A673 (cell line): Measurements from ENCODE around the gene KNDC1. TPM values are rescaled to one million over a fixed set of nuclear protein-coding genes. Genes with fewer than 3 reads are reported as not detected.

Source experiments
- BruUV-seq: library from RNA; stranded (reverse); fragments of 400-500 nt; replicated peaks from 2 replicates; lab custom pipeline; 2021; lab: Mats Ljungman, UMichigan
- CTCF ChIA-PET: fragments of 300-600 bp; sonication (Branson Sonifier 250); formaldehyde crosslinking; loops from one replicate; lab custom pipeline; 2022; ENCODE audit warnings: antibody characterized with exemption; lab: Charles Lee
- POLR2A ChIA-PET: fragments of 300-600 bp; sonication (Branson Sonifier 250); formaldehyde crosslinking; loops from one replicate; lab custom pipeline; 2022; ENCODE audit warnings: antibody characterized with exemption; ENCODE audit not compliant: low non-redundant PET; lab: Charles Lee
- DNase-seq: peaks from one replicate; pipeline ENCODE4 v3.0.0-alpha.2; 2015; ENCODE audit warnings: low spot score
- H3K27ac ChIP-seq: fragments of 200-600 bp; sonication (generic); 2 replicates; pipeline ENCODE4 v1.5.1; 2016; ENCODE audit warnings: mixed run types, low read depth, mild to moderate bottlenecking, mixed read lengths, antibody characterized with exemption, low read length; ENCODE audit not compliant: poor library complexity, severe bottlenecking
- H3K27me3 ChIP-seq: fragments of 200-600 bp; sonication (generic); replicated peaks from 2 replicates; pipeline ENCODE4 v1.6.1; 2017; ENCODE audit warnings: mixed run types, low read depth, mild to moderate bottlenecking, mixed read lengths, antibody characterized with exemption, low read length; ENCODE audit not compliant: insufficient read depth, poor library complexity
- H3K36me3 ChIP-seq: fragments of 200-600 bp; sonication (generic); 2 replicates; pipeline ENCODE4 v1.6.1; 2016; ENCODE audit warnings: mixed run types, mild to moderate bottlenecking, mixed read lengths, antibody characterized with exemption, low read length; ENCODE audit not compliant: insufficient read depth, poor library complexity, severe bottlenecking
- H3K4me1 ChIP-seq: fragments of 200-600 bp; sonication (generic); 2 replicates; pipeline ENCODE4 v1.6.1; 2017; ENCODE audit warnings: mixed run types, mild to moderate bottlenecking, mixed read lengths, antibody characterized with exemption, low read length; ENCODE audit not compliant: insufficient read depth, poor library complexity, severe bottlenecking
- H3K4me3 ChIP-seq: fragments of 200-600 bp; sonication (generic); 2 replicates; pipeline ENCODE4 v1.5.1; 2016; ENCODE audit warnings: low read depth, mixed run types, mild to moderate bottlenecking, mixed read lengths, low read length; ENCODE audit not compliant: poor library complexity, severe bottlenecking
- H3K9me3 ChIP-seq: fragments of 200-600 bp; sonication (generic); 2 replicates; pipeline ENCODE4 v1.6.1; 2016; ENCODE audit warnings: mixed run types, low read depth, mild to moderate bottlenecking, mixed read lengths, antibody characterized with exemption, low read length; ENCODE audit not compliant: poor library complexity, severe bottlenecking
- CTCF ChIP-seq: fragments of 300-800, 200-600 bp; sonication (generic); conservative IDR thresholded peaks from 2 replicates; pipeline ENCODE4 v1.5.1; 2017; ENCODE audit warnings: low read depth, mild to moderate bottlenecking, antibody characterized with exemption, low read length, moderate library complexity, mixed read lengths
- EZH2 ChIP-seq: fragments of 200-600 bp; sonication (generic); IDR thresholded peaks from 2 replicates; pipeline ENCODE4 v1.6.1; 2017; ENCODE audit warnings: borderline replicate concordance, low read depth, mild to moderate bottlenecking, mixed read lengths, antibody characterized with exemption, low read length; ENCODE audit not compliant: poor library complexity, severe bottlenecking
- intact Hi-C: fragments of 100-400 bp; cut with micrococcal nuclease; formaldehyde crosslinking; loops from one replicate; pipeline ENCODE4 v1.10.0; 2022; ENCODE audit not compliant: unreplicated experiment
- total RNA-seq: library from RNA; stranded (reverse); gene quantifications from 2 replicates; pipeline ENCODE4 v1.2.3, GENCODE V29; 2021

Gene KNDC1
- total RNA-seq, 1 experiment from 2014 or later, result not detected

GRCh38 chr10:133126431-133127290 lies 33.4 kb upstream of the KNDC1 start:
- intact Hi-C loops, result loop anchor here (10.0 kb wide), 3 partner anchors 192 to 472 kb away; no protein-coding TSS in a partner anchor
- no TSS peak for BruUV-seq
- DNase-seq, result no peak
- Histone ChIP-seq H3K4me1 (no peaks in the 10 kb centered on the region), H3K36me3 (no peaks in the 10 kb centered on the region), H3K27ac (no peak overlapping the region), H3K4me3 (no peak overlapping the region), H3K9me3 (no peaks in the 10 kb centered on the region), H3K27me3 (peaks cover 9% of the 10 kb centered on the region)
- no peak for TF ChIP-seq EZH2
- TF ChIP-seq CTCF, result no peak
- POLR2A ChIA-PET, result no interaction called here
- CTCF ChIA-PET, result no interaction called here

GRCh38 chr10:133127291-133128125 lies 32.5 kb upstream of the KNDC1 start:
- no peaks in the 10 kb centered on the region for H3K9me3 ChIP-seq
- H3K27me3 ChIP-seq, result peaks cover 9% of the 10 kb centered on the region
- H3K4me3 ChIP-seq, result no peak overlapping the region
- ChIA-PET POLR2A (no interaction called here), CTCF (no interaction called here)
- H3K27ac ChIP-seq, result no peak overlapping the region
- no TSS peak for BruUV-seq
- no peak for DNase-seq
- no peaks in the 10 kb centered on the region for H3K4me1 ChIP-seq
- no peak for TF ChIP-seq EZH2
- TF ChIP-seq CTCF, result no peak
- H3K36me3 ChIP-seq, result no peaks in the 10 kb centered on the region
- intact Hi-C loops, result loop anchor here (10.0 kb wide), 3 partner anchors 193 to 473 kb away; no protein-coding TSS in a partner anchor

- intact Hi-C loops, result loop anchor here (10.0 kb wide), 3 partner anchors 194 to 474 kb away; no protein-coding TSS in a partner anchor
- TF ChIP-seq CTCF (no peak), EZH2 (no peak)
- ChIA-PET POLR2A (no interaction called here), CTCF (no interaction called here)
- no peaks in the 10 kb centered on the region for H3K9me3 ChIP-seq
- no peak overlapping the region for H3K27ac ChIP-seq
- no TSS peak for BruUV-seq
- no peak overlapping the region for H3K4me3 ChIP-seq
- H3K27me3 ChIP-seq, result peaks cover 9% of the 10 kb centered on the region
- H3K36me3 ChIP-seq, result no peaks in the 10 kb centered on the region
- H3K4me1 ChIP-seq, result no peaks in the 10 kb centered on the region
- DNase-seq, result no peak
Measured at GRCh38 chr10:133128126-133129070, 31.6 kb upstream of the KNDC1 start.
